Neural progenitor cell (in vitro differentiated cells): ENCODE results near the gene CEP97. TPM values are rescaled to one million over a fixed set of nuclear protein-coding genes. Genes with fewer than 3 reads are reported as not detected.

ENCODE experiments used
- DNase-seq: peaks from one replicate; pipeline ENCODE4 v3.0.0-alpha.2; 2016; ENCODE audit warnings: low spot score
- H2AFZ ChIP-seq: fragments of 200-600 bp; sonication (generic); replicated peaks from 2 replicates; pipeline ENCODE4 v1.6.1; 2016; ENCODE audit warnings: antibody characterized with exemption
- H3F3A ChIP-seq: fragments of 200-600 bp; sonication (generic); 2 replicates; pipeline ENCODE4 v1.6.1; 2016; ENCODE audit warnings: antibody characterized with exemption, low read depth
- H3K27ac ChIP-seq: fragments of 200-600 bp; sonication (generic); 2 replicates; pipeline ENCODE4 v1.5.1; 2016; ENCODE audit warnings: mild to moderate bottlenecking
- H3K27me3 ChIP-seq: fragments of 200-600 bp; sonication (generic); 2 replicates; pipeline ENCODE4 v1.6.1; 2016; ENCODE audit warnings: mild to moderate bottlenecking, moderate library complexity
- H3K36me3 ChIP-seq: fragments of 200-600 bp; sonication (generic); 2 replicates; pipeline ENCODE4 v1.5.1; 2016
- H3K4me1 ChIP-seq: fragments of 200-600 bp; sonication (generic); 2 replicates; pipeline ENCODE4 v1.6.1; 2016; ENCODE audit warnings: mixed run types
- H3K4me2 ChIP-seq: fragments of 200-600 bp; sonication (generic); 2 replicates; pipeline ENCODE4 v1.6.1; 2016
- H3K4me3 ChIP-seq: fragments of 200-600 bp; sonication (generic); 2 replicates; pipeline ENCODE4 v1.5.1; 2016
- H3K79me2 ChIP-seq: fragments of 200-600 bp; sonication (generic); 2 replicates; pipeline ENCODE4 v1.6.1; 2016; ENCODE audit warnings: low read depth
- H3K9ac ChIP-seq: fragments of 200-600 bp; sonication (generic); 2 replicates; pipeline ENCODE4 v1.6.1; 2016
- H3K9me3 ChIP-seq: fragments of 200-600 bp; sonication (generic); 2 replicates; pipeline ENCODE4 v1.5.1; 2016; ENCODE audit warnings: low read depth
- H4K20me1 ChIP-seq: fragments of 200-600 bp; sonication (generic); 2 replicates; pipeline ENCODE4 v1.6.1; 2016; ENCODE audit warnings: low read depth
- H3K27ac Mint-ChIP-seq: 3 replicates; pipeline ENCODE4 v1.8.0; 2021; ENCODE audit warnings: mixed read lengths
- H3K27me3 Mint-ChIP-seq: 2 replicates; pipeline ENCODE4 v1.8.0; 2022; ENCODE audit warnings: low read depth, mild to moderate bottlenecking, inconsistent platforms, moderate library complexity, mixed read lengths; ENCODE audit not compliant: insufficient read depth
- H3K36me3 Mint-ChIP-seq: 3 replicates; pipeline ENCODE4 v1.8.0; 2021; ENCODE audit warnings: mixed read lengths
- H3K4me1 Mint-ChIP-seq: 3 replicates; pipeline ENCODE4 v1.8.0; 2021; ENCODE audit warnings: mixed read lengths
- H3K4me3 Mint-ChIP-seq: 3 replicates; pipeline ENCODE4 v1.8.0; 2021; ENCODE audit warnings: mild to moderate bottlenecking, moderate library complexity, mixed read lengths
- H3K9me3 Mint-ChIP-seq: 3 replicates; pipeline ENCODE4 v1.8.0; 2020; ENCODE audit warnings: mixed read lengths
- EZH2 ChIP-seq: fragments of 200-600 bp; sonication (generic); IDR thresholded peaks from 2 replicates; pipeline ENCODE4 v1.6.1; 2017; ENCODE audit warnings: antibody characterized with exemption, mild to moderate bottlenecking, moderate library complexity
- EZH2phosphoT487 ChIP-seq: fragments of 200-600 bp; sonication (generic); IDR thresholded peaks from 2 replicates; pipeline ENCODE4 v1.6.1; 2017; ENCODE audit warnings: antibody characterized with exemption
- total RNA-seq: library from RNA; depleted of rRNA; stranded (reverse); fragments of >200 nt; gene quantifications from 2 replicates; pipeline ENCODE4 v1.2.3, GENCODE V29; 2015; ENCODE audit warnings: low replicate concordance
- TF ChIP-seq, protein P1 (sequence below): fragments of 200-600 bp; sonication (generic); IDR thresholded peaks from 2 replicates; pipeline ENCODE4 v1.5.1; 2017; ENCODE audit warnings: antibody characterized with exemption, mild to moderate bottlenecking

Gene CEP97
- total RNA-seq, 1 donor from 2014 or later = 46.1 TPM

DNA sequence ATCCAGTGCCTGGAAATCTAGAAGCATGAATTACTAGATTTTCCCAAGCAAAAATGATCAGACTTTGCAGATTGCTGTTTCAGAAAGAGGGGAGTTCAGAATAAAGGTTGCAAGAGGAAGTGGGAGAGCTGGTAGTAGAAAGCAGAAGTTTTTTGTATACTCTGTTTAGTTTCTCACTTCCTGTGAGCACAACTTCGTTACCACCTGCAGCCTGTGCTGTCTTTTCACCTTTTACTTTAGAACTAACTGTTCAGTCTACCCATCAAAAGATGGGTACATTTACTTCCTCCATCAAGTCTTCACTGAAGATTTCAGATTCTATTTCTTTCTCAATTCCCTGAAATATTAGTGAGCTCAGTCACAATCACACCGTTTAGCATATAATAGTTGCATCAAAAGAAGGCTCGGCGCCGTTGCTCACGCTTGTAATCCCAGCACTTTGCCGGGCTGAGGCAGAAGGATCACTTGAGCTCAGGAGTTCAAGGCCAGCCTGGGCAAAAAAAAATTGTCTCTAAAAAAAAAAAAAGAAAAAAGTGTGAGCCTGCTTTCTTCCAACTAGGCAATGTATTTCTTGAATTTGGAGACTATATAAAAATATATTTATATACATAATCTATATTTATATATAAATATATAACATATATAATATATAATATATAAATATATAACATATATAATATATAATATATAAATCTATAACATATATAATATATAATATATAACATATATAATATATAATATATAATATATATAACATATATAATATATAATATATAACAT lies 1.8 kb upstream of the CEP97 start:
- H3K4me3 Mint-ChIP-seq = no peak overlapping the region
- peaks cover 7% of the 10 kb centered on the region for H3K36me3 ChIP-seq
- no peaks in the 10 kb centered on the region for H3K9me3 Mint-ChIP-seq
- no peak overlapping the region for H3K4me3 ChIP-seq
- no peak overlapping the region for H3K9ac ChIP-seq
- H3K4me2 ChIP-seq = no peak overlapping the region
- no peak overlapping the region for H3K27ac Mint-ChIP-seq
- H3K9me3 ChIP-seq = no peaks in the 10 kb centered on the region
- peak overlapping the region; percentile 48 for H3K27ac ChIP-seq
- peak overlapping the region; percentile 79 for H2AFZ ChIP-seq
- peaks cover 29% of the 10 kb centered on the region for H3F3A ChIP-seq
- TF ChIP-seq, protein P1, sequence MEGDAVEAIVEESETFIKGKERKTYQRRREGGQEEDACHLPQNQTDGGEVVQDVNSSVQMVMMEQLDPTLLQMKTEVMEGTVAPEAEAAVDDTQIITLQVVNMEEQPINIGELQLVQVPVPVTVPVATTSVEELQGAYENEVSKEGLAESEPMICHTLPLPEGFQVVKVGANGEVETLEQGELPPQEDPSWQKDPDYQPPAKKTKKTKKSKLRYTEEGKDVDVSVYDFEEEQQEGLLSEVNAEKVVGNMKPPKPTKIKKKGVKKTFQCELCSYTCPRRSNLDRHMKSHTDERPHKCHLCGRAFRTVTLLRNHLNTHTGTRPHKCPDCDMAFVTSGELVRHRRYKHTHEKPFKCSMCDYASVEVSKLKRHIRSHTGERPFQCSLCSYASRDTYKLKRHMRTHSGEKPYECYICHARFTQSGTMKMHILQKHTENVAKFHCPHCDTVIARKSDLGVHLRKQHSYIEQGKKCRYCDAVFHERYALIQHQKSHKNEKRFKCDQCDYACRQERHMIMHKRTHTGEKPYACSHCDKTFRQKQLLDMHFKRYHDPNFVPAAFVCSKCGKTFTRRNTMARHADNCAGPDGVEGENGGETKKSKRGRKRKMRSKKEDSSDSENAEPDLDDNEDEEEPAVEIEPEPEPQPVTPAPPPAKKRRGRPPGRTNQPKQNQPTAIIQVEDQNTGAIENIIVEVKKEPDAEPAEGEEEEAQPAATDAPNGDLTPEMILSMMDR = no peak
- TF ChIP-seq EZH2phosphoT487 (no peak), EZH2 (no peak)
- H3K27me3 Mint-ChIP-seq = no peaks in the 10 kb centered on the region
- DNase-seq = no peak
- peaks cover 5% of the 10 kb centered on the region for H3K36me3 Mint-ChIP-seq
- H3K4me1 ChIP-seq = peaks cover 19% of the 10 kb centered on the region
- H3K4me1 Mint-ChIP-seq = peaks cover 11% of the 10 kb centered on the region
- H3K27me3 ChIP-seq = no peaks in the 10 kb centered on the region
- no peaks in the 10 kb centered on the region for H4K20me1 ChIP-seq
- H3K79me2 ChIP-seq = peaks cover 23% of the 10 kb centered on the region

DNA sequence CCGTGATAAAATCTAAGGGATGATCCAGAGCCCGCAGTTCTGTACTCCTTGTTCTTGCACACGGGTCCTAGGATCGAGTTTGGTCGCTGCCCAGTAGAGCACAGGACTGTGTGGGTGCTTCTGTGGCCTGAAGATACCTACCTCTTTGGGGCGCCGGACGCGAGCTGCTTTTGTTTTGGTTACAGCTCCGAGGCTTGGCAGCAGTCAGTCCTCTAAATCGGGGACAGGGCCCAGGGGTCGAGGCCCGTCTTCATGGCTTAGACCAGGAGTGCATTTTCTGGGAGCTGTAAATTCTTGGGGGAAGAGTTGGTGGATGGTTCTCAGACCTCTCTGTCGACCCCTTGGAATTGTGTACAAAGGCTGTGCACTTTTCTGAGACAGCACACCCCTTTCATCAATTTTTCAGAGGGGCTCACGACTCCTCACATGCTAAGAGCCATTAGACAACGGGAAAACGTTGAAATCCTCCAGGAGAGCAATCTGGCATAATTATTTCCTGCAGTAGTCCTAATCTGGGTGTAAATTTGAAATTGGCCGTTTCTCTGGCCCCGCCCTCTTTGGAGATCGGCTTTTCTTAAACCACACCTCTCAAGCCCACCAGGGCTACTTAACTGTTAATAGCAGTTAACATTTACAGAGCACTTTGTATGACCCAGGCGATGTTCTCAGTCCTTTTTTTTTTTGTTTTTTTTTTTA lies 928 bp downstream of the CEP97 start:
- Histone ChIP-seq H3K79me2 (peaks cover 23% of the 10 kb centered on the region), H3K36me3 (peaks cover 11% of the 10 kb centered on the region), H3K27ac (no peak overlapping the region), H3K27me3 (no peaks in the 10 kb centered on the region), H3K4me3 (peak overlapping the region; percentile 87), H3K9ac (peak overlapping the region; percentile 69), H4K20me1 (no peaks in the 10 kb centered on the region), H2AFZ (peak overlapping the region; percentile 94), H3K4me2 (peak overlapping the region; percentile 82), H3K4me1 (peaks cover 19% of the 10 kb centered on the region), H3K9me3 (no peaks in the 10 kb centered on the region), H3F3A (peaks cover 29% of the 10 kb centered on the region)
- DNase-seq = peak; percentile 61
- Mint-ChIP-seq H3K36me3 (peaks cover 17% of the 10 kb centered on the region), H3K4me3 (peak overlapping the region; percentile 99), H3K9me3 (no peaks in the 10 kb centered on the region), H3K27ac (peak overlapping the region; percentile 93), H3K4me1 (peaks cover 11% of the 10 kb centered on the region), H3K27me3 (no peaks in the 10 kb centered on the region)
- TF ChIP-seq EZH2phosphoT487 = no peak
- no peak for TF ChIP-seq EZH2
- TF ChIP-seq, protein P1 = no peak

DNA sequence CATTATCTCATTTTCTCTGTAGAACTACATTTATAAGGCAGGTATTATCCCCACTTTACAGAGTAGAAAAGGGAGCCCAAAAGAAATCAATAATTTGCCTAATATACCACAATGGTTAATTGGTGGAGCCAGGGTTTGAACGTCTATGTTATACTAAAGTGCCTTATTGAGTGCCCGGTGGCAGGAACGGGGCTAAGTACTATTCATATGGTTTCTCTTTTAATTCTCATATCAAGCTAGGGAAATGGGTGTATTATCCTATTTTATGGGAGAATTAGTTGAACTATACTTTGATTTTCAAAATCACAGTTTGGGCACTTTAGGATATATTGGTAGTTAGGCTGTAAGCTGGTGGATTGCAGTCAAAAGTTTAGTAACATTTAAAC lies 1.5 kb downstream of the CEP97 start:
- H3K9ac ChIP-seq = peak overlapping the region; percentile 69
- no peaks in the 10 kb centered on the region for H3K9me3 Mint-ChIP-seq
- peak overlapping the region; percentile 93 for H3K27ac Mint-ChIP-seq
- H3K79me2 ChIP-seq = peaks cover 23% of the 10 kb centered on the region
- H3K4me1 Mint-ChIP-seq = peaks cover 11% of the 10 kb centered on the region
- peaks cover 17% of the 10 kb centered on the region for H3K4me1 ChIP-seq
- peaks cover 11% of the 10 kb centered on the region for H3K36me3 ChIP-seq
- no peaks in the 10 kb centered on the region for H3K27me3 ChIP-seq
- H3K4me3 Mint-ChIP-seq = peak overlapping the region; percentile 99
- H3F3A ChIP-seq = peaks cover 27% of the 10 kb centered on the region
- H3K36me3 Mint-ChIP-seq = peaks cover 21% of the 10 kb centered on the region
- H3K27ac ChIP-seq = no peak overlapping the region
- no peaks in the 10 kb centered on the region for H3K9me3 ChIP-seq
- H3K27me3 Mint-ChIP-seq = no peaks in the 10 kb centered on the region
- TF ChIP-seq, protein P1 = no peak
- TF ChIP-seq EZH2 (no peak), EZH2phosphoT487 (no peak)
- peak overlapping the region; percentile 94 for H2AFZ ChIP-seq
- peak overlapping the region; percentile 82 for H3K4me2 ChIP-seq
- H3K4me3 ChIP-seq = peak overlapping the region; percentile 87
- DNase-seq = no peak
- no peaks in the 10 kb centered on the region for H4K20me1 ChIP-seq
